ENCODE data around the gene CENPVL3.
A peak's percentile ranks its signal among the peaks of the same experiment; 100 is the strongest.
"Not testable (repeated sequence)": the region's sequence is repeated elsewhere in the genome, so short reads cannot be mapped to it uniquely, and the experiment has no call there.

The CENPVL3 gene

DNA sequence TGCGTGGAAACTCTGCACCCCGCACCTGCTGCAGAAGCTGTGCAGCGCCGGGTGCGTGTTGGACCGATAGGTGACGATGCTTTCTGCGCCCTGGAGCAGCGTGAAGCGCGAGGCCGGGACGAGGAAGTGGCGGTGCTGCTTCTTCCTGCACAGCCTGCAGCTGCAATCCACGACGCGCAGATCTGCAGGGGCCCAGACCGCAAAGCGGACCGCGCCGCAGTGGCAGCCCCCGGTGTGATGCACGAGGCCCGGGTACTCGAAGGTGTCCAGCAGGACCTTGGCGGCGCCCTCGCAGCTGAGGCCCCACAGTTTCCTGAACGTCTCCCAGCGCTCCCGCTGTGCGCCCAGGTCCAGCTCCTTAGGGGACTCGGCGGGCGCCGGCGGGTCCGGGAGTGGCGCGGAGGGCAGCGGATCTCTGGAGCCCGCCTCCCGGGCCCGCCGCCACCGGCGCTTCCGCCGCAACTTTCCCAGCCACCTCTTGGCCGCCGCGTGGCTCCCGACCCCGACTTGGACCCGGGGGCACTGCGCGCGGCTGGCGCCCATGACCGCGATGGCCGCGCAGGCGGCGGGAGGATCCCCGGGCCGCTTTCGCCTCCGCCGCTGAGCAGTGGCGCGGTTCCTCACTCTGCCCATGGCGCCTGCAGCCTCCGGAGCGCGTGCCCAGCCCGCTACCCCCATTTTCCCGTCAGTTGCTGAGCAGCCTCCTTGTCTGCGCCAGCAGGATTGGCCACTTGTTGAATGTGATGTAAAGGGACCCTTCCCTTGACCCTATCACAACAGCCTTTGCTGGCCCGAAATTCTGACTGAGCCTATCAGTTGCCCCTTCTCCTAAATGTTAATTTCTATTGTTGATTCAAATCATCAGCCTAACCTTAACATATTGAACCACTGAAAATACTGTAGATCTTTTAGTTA, at the start of gene CENPVL3:
Gene CENPVL3 (minus strand): TSS at position 672 of the 915 bp plus-strand sequence. CDS start 39 bp downstream, at position 633.
- not testable (repeated sequence) for DNase-seq

DNA sequence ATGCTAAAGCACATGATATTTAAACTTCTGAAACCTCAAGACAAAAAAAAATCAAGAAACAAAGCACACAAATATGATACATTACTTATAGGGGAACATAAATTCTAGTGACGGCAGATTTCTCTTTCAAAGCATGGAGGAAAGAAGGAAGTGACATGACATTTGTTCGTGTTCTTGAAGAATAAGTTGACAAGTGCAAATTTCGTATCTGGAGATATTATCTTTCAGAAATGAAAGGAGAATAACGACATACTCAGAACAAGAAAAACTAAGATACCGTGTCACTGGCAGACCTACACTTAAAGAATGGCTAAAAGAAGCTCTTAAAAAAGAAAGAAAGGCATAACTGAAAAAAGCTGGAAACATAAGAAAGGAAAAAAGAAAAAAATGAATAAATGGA, 47.3 kb upstream of the CENPVL3 start:
- no peak for DNase-seq

DNA sequence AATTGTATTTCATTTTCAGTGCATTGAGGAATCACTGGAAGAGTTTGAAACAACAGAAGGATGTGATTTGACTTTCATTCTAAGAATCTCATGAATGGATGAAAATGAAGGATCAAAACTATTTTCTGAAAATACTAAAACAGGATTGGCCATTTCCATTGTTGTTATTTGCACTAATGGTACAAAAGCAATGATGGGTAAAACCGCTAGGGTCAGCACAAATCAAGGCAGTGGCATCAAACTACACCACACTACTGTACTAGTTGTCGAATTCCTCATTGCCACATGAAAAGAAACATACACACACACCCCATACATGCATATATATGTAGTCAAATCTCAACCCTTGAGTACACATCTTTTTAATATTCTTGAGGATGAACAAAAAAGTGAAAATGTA, 24.7 kb upstream of the CENPVL3 start:
- no peak for DNase-seq

DNA sequence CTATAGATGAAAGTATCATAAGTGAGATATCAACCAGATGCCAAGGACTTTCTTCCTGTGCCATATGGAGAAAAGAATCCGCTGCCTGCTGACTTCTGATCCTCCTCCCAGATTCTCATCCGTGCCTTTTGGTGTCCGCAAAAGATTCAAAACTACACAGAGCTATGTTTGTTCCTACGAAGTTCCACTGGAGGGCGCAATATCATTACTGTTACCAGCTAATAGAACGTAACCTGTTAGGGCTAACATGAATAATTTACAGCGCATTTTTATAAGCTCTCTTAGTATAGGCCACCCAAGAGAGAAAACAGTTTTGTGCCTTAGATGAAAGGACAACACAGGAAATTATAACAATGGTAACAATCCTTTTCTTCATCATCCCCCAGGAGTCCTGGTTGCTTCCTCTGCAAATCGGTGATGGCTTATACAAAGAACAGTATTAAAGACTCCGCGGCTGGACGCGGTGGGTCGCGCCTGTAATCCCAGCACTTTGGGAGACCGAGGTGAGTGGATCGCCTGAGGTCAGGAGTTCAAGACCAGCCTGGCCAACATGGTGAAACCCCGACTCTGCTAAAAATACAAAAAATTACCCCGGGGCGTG, 22.8 kb upstream of the CENPVL3 start:
- DNase-seq, result no peak

DNA sequence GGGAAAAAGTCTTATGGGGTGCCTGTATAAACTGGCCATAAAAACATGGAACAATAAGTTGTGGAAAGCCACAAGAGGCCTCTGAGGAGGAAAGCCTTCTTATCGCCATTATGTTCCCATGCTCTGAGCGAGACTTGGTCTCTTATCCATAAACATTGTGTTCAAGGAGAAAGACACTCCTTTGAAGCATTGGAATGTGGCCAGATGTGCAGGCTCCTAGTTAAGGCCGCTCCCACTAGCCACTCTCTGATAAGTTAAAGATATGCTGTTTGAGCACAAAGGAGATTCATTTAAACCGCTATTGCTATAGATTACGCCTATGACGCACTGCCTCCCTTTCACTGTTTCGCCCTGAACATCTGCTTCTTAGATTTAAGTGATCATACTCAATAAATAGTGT, 17.8 kb upstream of the CENPVL3 start:
- not testable (repeated sequence) for DNase-seq

DNA sequence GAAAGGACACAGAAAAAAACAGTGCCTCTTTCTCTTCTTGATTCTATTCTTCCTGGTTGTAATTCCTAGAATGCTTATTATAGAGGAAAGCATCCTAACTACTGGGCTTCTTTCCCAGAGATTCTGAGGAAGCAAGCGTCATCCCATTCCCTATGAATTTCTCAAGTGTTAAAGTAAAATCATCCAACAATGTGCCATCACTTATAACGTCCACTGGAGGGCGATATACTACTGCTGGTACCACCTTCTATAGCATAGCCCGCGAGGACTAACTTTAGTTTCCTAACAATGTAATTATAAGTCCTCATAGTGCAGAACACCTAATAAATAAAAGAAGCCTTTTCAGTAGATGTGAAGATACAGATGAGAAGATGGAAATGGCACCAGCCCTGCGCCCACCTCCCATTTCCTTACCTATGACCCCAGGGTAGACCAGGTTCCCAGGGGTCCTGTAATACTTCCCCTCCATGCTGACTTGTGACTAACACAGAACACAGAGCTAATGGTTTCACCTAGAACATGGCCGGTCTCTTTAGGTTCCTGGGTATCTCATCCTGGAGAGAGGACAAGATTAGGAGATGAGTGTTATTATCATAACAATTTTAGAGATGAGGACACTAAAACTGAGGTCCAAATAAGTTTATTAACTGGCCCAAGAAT, 4.2 kb downstream of the CENPVL3 start:
- DNase-seq, result no peak

DNA sequence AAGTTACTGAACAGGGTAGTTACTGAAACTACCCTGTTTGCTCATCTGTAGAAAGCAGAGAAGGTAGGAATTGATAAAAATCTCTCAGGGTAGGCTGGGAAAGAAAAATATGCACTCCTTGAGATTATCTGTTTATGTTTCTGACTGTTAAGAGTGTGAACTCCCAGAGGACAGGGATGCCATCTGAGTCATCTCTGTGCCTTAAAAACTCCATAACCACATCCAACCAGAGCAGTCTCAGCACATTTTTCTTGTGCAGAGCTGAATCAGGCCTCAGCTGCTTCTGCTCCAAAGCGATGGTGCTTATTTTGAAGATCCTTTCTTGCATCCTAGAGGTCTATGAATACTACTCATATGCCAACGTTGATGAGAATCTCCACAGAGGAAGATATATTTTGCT, 9.9 kb downstream of the CENPVL3 start:
- DNase-seq, result no peak

DNA sequence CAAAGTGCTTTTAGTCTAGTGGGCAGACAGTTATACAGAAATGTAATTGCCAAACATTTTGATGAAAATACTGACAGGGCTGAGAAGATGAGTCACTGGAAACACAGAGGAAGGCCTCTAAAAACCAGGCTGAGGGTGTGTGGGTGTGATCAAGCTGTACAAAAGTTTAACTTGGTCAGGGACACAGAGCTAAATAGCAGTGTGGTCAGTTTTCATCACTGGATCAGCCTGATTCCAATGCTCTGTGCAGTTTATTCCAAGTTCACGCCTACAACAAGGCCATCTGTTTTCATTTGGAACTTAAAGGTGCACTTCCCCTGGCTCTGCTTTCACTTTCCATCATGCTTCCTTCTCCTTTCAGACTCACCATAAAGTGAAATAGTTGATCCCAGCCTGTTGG, 10.6 kb downstream of the CENPVL3 start:
- DNase-seq, result peak; percentile 37

DNA sequence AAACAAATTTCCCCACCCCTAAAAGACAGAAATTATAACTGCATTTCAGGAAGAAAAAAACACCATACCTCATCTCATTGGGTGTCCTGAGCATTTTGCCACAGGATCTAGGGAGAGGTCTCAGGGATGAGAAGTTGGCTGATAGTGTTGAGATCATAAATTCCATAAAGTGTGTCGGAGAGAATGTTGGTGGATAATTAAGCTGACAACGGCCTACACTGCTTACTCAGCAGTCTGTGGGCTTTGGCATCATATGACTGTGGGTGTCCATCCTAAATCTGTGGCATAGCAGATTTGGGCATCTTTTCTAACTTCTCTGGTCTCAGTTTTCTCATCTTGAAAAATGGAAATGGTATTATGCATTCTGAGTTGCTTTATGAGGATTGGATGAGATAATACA, 12.3 kb downstream of the CENPVL3 start:
- no peak for DNase-seq

DNA sequence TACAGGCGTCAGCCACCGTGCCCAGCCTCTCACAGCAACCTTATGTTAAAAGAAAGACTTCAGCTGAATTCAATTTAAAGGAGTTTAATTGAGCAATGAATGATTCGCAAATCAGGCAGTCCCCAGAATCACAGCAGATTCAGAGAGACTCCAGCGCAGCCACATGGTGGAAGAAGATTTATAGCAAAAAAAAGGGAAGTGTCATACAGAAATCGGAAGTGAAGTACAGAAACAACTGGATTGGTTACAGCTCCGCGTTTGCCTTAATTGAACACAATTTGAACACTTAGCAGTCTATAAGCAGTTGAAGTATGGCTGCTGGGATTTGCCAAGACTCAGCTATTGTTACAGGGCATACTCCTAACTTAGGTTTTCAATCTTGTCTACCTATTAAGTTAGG, 19.8 kb downstream of the CENPVL3 start:
- no peak for DNase-seq

DNA sequence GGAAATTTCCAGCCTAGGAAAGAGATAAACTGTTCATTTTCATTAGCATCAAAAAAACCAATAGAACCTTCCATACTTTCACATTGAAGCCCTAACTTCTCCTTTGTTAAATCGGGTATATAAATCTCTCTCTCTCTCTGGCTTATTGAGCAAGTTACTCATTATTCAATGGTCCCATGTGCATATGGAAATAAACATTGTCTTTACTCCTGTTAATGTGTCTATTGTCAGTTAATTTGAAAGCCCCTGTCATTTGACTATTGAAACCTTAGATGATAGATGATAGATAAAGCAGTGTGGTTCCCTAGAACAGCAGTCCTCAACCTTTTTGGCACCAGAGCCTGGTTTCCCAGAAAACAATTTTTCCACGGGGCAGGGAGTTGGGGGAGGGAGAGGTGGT, 46.8 kb downstream of the CENPVL3 start:
- DNase-seq, result no peak

DNA sequence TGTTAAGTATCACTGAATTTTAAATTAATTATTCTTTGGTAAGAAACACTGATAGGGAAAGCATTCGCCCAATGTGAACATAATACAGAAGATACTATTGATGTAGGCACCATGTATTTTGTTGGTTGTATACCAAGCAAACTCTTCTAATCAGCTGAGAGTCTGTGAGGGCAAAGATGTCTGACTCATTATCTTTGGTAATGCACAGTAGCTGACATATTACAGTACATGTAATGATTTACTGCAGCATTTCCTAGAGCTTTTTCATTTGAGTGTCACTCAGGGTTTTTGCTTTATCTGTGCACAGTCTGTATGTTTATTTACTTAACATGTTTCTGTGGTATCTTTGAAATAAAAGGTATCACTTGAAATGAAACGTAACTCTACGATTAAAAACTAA, 49.2 kb downstream of the CENPVL3 start:
- DNase-seq, result no peak

DNA sequence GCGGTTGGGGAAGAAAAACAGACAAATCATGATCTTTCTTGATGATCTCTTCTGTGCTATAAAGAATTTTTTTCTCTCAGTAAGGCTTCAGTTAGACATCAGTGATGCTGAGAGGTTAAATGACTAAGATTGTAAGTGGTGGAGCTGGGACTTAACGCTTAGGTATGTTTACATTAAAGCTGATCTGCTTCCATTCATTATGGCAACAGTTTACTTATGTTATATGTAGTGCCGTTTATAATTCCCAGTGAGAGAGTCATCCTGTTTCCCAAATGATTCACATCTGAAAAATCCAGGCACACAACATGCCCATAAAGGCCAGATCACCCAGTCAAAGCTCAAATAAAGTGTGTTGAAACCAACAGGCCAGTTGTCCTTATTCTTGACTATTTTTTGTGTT, 50.1 kb downstream of the CENPVL3 start:
- DNase-seq, result no peak
